NOMO-1 treated with DMSO at 0.1 percent for 48 hours (cell line): ENCODE results near the gene LPAR2.
"Not testable (repeated sequence)": the region's sequence is repeated elsewhere in the genome, so short reads cannot be mapped to it uniquely, and the experiment has no call there.

Experiments used
- DNase-seq: peaks from one replicate; lab custom pipeline; 2025; ENCODE audit not compliant: unreplicated experiment; lab: John Stamatoyannopoulos, UW

Gene LPAR2

DNA sequence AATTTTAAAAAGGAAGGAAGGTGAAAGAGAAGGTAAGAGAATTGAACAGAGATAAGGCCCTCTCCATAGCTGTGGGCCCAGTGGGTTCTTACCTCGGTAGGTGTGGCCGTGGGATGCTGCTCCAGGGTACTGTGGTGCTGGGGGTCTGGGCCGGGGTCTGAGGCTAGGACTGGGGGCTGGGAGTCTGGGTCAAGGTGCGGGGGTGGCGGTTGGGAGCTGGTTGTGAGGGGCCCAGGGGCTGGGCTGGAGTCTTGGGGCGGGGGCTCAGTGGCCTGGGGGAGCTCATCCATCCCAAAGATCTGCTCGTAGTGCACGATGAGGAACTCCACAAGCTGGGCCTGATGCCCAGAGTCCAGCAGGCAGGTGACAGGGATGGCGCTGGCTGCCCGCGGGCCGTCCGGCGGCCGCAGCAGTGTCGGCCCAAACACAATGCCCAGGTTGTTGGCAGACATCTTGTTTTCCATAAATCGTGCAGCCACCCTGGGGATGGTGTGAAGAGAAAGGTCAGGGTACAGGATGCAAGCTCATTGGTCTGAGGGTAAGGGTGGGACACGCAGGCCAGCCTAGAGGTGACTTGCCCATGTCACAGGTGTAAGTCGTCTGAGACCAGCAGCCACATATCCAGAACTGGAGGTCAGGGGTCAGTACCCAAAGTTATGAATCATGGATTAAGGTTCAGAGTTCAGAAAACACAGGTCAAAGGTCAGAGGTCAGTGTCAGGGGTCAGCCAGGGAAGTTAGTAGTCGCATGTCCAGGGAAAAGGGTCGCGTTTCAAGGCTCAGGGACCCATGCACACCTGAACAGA is 5.9 kb upstream of the LPAR2 start:
- no peak for DNase-seq

DNA sequence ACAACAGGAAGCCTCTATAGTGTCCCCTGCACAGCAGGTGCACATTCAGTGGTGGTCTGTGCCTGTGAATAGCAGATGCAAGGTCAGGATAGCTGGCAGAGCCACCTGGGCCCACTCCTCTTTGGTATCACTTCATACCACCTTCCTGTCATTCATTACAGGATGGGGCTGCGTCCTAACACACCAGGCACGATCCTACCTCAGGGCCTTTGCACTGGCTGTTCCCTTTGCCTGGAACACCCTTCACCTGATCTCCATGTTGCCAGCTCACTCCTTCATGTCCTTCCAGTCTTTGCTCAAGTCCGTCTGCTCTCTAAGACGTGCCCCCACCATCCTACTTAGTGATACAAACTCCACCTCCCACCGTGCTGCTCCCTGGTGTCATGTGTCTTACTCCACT is 4.6 kb upstream of the LPAR2 start:
- DNase-seq, result no peak

DNA sequence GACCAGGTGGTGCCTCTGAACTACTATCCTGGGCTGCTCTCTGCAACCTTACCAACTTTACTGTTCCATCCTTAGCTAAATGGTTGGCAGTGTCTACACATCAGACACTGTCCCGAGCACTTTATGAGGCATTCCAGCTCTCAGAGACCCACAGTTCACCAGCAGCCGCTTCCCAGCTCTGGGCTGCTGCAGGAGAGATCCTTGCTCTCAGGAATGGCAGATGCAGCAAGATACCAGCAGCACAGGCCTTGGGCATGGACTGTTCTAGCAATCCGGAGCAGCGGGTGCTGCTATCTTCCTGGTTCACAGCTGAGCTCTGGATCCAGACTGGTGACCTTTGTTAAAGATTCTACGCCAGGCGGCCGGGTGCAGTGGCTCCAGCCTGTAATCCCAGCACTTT is 3.3 kb upstream of the LPAR2 start:
- DNase-seq, result no peak

- DNase-seq, result no peak
Observed at GRCh38 chr19:19630426-19630825, 2.4 kb upstream of the LPAR2 start.

GRCh38 chr19:19630062-19630414 is 2.0 kb upstream of the LPAR2 start:
- no peak for DNase-seq

DNA sequence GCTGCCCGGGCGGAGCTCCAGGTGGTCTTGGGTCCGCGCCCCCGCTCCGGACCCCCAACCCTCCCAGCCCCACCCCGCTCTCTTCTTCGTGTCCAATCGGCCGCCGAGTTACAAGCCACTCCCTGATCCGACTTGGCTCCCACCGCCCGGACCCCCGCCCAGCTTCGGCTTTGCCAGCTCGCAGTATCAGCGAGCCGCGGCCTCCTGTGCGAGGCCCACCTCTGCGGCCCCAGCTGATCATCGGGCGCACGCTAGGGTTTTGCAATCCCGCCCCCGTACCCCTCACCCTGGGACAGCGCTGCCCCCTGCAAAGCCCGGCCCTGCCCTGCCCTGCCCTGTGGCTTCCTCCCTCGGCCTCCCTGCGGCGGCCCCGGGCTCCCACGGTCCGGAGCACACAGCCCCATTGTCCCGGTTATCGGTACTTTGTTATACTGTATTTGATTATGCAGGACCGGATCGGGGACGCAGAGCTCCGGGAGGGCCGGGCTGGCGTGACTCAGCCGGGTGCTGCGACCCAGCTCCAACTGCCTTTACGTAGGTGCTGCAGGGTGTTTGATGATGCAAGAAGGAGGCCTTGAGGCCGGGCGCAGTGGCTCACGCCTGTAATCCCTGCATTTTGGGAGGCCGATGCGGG is 598 bp upstream of the LPAR2 start:
- peak; percentile 37 for DNase-seq

DNA sequence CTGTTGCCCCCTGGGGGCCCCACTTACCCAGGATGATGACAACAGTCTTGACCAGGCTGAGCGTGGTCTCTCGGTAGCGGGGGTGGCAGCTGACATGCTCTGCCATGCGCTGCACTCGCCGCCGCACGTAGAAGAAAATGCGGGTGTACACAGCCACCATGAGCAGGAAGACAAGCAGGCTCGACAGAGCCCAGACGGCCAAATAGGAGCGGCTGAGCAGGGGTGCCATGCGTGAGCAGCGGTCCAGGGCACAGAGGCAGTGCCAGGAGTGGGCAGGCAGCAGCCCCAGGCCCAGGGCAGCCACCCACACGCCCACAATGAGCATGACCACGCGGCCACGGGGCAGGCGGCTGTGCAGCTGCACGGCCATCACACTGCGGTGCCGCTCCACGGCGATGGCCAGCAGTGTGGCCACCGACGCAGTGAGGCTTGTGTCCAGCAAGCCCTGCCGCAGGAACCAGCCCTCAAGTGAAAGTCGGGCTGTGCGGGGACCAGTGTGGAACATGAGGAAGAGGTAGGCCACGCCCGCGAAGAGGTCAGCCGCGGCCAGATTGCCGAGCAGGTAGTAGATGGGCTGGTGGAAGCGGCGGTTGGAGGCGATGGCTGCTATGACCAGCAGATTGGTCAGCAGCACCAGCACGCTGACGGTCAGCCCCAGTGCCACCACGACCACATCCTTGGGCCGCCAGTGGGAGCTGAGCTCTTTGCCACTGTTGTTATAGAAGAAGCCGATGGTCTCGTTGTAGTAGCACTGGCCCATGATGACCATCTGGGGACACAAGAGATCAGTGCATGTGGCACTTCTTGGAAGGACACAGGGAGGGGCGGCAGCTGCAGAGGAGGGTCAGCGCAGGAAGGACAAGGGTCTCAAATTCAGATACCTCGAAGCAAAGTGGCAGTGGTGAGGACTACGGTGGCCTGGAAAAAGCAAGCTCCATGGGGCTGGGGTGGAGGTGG is 1.2 kb downstream of the LPAR2 start:
- DNase-seq, result no peak

DNA sequence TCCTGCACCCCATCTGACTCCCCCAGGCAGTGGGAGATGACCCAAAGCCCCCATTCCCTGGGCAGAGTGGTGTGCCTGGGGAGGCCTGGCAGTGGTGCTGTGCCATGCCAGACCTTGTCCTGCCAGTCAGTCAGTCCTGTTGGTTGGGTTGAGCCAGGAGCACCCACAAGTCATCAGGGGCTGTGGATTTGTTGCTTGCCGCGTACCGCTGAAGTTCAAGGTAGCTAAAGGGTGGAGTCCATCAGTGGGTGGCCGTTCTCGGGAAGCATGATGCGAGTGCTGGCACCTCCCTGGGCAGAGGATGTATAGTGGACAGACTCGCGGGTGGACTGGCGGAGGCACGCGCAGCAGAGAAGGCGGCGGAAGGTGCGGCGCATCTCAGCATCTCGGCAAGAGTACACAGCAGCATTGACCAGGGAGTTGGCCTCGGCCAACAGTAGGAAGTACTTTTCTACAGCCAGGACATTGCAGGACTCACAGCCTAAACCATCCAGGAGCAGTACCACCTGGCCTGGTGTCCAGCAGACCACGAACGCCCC is 3.9 kb downstream of the LPAR2 start:
- DNase-seq, result no peak

- no peak for DNase-seq
Observed at GRCh38 chr19:19623383-19623782, 4.6 kb downstream of the LPAR2 start.

- no peak for DNase-seq
Observed at GRCh38 chr19:19619849-19620210, 8.2 kb downstream of the LPAR2 start.

- no peak for DNase-seq
Observed at GRCh38 chr19:19619181-19619848, 8.7 kb downstream of the LPAR2 start.

- DNase-seq, result peak; percentile 99
Observed at GRCh38 chr19:19618219-19619051, 9.6 kb downstream of the LPAR2 start, which contains the start of gene PBX4. TSS of gene PBX4 (minus strand) at chr19:19618687. CDS start at chr19:19618629, 58 bp downstream.

DNA sequence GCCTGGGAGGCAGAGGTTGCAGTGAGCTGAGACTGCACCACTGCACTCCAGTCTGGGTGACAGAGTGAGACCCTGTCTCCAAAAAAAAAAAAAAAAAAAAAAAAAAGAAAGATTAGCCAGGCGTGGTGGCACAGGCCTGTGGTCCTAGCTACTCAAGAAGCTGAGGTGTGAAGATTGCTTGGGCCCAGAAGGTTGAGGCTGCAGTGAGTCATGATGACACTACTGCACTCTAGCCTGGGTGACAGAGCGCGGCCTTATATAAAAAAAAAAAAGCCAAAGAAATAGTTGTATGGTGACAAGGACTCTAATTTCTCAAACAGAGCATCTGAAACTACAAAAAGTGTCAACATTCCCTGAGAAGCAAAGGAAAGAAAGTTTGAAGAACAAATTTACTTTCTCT is 12.9 kb downstream of the LPAR2 start:
- no peak for DNase-seq

GRCh38 chr19:19613506-19613905 is 14.5 kb downstream of the LPAR2 start:
- DNase-seq, result no peak

DNA sequence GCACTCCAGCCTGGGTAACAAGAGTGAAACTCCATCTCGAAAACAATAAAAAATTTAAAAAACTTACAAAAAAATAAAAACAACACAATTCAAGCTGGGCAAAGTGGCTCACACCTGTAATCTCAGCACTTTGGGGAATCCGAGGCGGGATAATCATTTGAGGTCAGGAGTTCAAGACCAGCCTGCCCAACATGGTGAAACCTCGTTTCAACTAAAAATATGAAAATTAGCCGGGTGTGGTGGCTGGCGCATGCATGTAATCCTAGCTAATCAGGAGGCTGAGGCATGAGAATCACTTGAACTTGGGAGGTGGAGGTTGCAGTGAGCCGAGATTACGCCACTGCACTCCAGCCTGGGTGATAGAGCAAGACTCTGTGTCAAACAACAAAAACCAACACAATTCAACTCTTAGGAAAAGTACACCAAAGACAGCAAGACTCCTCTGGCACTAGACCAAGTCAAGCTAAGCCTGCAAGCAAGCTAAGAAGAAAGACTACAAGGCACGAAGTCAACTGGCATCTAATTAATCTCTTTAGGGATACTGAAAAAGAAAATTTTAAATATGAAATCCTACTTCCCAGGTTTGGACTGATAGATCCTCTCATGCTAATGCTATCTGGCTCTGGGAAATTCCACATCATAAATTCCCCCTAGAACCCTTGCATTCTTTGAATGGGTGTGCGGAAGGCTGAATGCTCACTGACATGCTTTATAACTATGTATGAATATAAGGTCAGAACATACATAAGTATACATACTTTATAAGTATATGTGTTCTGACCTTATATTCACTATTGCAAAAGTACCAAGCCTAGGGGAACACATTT is 17.4 kb downstream of the LPAR2 start:
- DNase-seq, result no peak

DNA sequence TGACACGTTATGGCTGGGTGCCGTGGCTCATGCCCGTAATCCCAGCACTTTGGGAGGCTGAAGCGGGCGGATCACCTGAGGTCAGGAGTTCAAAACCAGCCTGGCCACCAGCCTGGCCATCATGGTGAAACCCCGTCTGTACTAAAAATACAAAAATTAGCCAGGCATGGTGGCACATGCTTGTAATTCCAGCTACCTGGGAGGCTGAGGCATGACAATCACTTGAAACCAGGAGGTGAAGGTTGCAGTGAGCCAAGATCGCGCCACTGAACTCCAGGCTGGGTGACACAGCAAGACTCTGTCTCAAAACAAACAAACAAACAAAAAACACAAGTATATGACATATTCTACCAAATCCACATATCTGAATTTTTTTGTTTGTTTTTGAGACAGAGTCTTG is 21.3 kb downstream of the LPAR2 start:
- DNase-seq, result not testable (repeated sequence)

DNA sequence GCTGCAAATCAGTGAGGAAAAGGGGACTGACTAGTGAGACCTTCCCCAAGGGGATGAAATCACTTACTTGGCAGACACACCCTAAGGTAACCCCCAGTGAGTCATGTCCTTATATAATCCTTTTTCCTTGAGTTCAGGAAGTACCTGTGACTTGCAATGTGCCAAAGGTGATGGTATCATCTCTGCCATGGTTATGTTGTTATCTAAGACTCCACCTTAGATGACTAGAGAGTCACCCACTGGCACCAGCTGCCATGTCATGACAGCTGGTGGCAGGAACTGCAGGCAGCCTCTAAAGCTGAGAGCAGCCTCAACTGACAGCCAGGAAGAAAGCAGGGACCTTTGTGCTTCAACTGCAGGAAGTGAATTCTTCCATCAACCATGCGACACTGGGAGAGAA is 22.0 kb downstream of the LPAR2 start:
- DNase-seq, result no peak

DNA sequence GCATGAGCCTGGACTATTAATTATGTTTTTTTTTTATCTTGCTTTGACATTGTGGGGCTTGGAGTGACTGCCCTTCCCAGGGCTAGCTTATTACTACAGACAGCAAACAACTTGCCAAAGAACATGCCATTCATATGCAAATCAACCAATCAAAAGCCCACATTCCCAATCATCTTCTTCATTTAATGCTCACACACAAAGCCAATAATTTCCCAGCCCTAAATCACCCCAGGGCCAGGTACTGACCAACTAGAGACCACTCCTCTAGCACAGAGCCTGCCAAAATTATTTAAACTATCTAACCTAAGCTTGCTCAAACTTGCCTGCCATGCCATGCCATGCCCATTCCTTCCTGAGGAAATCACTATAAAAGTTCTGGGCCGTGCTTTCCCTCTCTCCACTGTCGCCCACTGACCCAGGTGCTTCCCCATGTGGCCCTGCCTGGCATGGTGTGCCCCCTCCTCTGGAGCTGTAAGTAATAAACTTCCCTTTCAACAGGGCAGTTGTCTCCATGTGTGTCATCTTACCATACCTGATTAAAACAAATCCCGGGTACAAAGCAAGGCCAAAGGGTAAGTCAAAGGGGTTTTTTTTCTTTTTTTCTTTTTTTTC is 25.2 kb downstream of the LPAR2 start:
- no peak for DNase-seq
